Mammary epithelial cell (primary cell): ENCODE measurements around the gene PDE2A.

Source experiments
- CTCF ChIP-seq, 2 donors: IDR thresholded peaks in 1 of 2; conservative IDR thresholded peaks in 1 of 2; 2 replicates each; pipeline ENCODE4 v1.5.1; 2011 to 2012; ENCODE audit warnings: inconsistent platforms in 2 of 2, low read length in 2 of 2, mild to moderate bottlenecking in 2 of 2, control low read depth in 1 of 2, low read depth in 1 of 2; ENCODE audit not compliant: insufficient read depth in 1 of 2; ENCODE audit errors: extremely low read depth in 1 of 2
- EZH2 ChIP-seq: IDR thresholded peaks from 2 replicates; pipeline ENCODE4 v1.6.1; 2012; ENCODE audit warnings: low read length, inconsistent platforms, borderline replicate concordance

- TF ChIP-seq CTCF (conservative IDR thresholded peaks at IDR 0.05 in 1 of 2, IDR thresholded peaks at IDR 0.05 in 1 of 2; ENCODE audit: extremely low read depth in 1 of 2, insufficient read depth in 1 of 2, low read depth in 1 of 2, low read length in 2 of 2) (no peak), EZH2 (no peak)
Observed at GRCh38 chr11:72625691-72626413, 48.4 kb downstream of the PDE2A start.
